Measurements from ENCODE around the gene TAAR2.
"Not testable (repeated sequence)": the region's sequence is repeated elsewhere in the genome, so short reads cannot be mapped to it uniquely, and the experiment has no call there.

Gene TAAR2

DNA sequence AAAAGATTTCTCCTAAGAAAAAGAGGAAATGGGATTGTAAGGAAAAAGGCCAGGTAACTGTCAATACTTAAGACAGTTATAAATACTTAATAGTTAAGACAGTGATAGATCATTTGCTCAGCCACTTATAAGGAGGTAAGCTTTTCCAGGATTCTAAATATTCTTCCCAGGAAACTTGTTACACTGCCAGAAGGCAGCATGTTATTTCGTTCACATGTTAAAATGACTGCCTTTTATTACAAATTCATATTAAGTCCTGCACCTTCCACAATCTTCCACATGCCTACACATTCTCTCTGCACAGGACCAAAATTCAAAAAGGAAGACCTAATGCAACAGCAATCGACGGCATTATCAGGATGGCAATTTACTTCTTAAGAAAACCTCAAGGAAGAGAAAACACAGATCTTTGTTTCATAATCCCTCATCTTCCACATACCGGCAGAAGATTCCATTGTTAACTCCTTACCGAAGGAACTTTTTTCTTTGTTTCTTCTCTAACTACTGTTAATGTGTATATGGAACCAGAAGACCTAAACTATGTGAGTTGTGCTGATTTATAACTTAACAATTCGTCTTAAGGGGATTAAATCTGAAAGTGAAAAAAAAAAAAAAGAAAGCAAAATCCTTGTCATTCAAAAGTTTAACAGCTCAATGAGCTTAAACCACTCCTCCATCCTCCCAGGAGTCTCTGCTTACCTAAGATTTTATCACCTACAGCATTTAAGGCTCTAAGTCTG lies 799 bp downstream of the TAAR2 start:
- in situ Hi-C loops (cut with MboI; ENCODE audit: low pct_unique_long_range_greater_than_20kb, low sequenced_read_pairs): no loop called here

DNA sequence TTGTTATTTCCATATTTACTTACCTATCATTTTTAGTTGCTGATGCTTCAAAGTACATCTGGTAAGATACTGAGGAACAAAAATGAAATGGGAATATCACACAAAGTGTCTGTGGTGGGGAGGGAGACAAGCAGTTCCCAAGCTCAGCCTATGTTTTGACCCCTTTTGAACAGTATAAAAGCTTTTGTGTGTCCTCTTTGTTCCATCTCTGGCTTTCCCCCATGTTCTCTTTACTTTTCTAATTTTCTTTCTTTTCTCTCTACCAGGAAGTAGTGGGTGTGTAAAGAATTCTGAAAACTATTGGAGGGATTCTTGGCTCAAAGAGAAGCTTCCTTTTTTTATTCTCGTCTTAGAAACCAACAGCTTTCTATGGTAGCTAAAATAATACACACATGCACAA lies 7.4 kb downstream of the TAAR2 start:
- DNase-seq: no peak
- in situ Hi-C loops (cut with MboI; ENCODE audit: low pct_unique_long_range_greater_than_20kb, low sequenced_read_pairs): no loop called here

More for the DNA sequence above, 799 bp downstream of the TAAR2 start:
- DNase-seq: no peak

DNA sequence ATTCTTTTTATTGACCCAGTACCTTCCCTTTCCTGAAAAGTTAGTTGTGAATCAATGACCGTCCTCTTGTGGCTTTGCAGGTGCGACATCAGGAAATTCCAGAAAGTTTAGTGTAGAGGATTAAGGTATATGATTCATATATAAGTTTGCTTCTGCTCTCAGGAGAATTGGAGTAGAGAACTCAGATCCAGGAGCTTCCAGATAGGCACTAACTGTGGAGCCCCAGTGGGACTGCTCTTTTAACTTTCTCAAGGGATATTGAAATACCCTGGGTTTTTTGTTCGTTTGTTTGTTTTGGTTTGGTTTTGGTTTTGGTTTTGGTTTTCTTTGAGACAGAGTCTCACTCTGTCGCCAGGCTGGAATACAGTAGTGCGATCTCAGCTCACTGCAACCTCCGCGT lies 9.5 kb downstream of the TAAR2 start:
- no peak for DNase-seq
- in situ Hi-C loops (cut with MboI; ENCODE audit: low pct_unique_long_range_greater_than_20kb, low sequenced_read_pairs): no loop called here

DNA sequence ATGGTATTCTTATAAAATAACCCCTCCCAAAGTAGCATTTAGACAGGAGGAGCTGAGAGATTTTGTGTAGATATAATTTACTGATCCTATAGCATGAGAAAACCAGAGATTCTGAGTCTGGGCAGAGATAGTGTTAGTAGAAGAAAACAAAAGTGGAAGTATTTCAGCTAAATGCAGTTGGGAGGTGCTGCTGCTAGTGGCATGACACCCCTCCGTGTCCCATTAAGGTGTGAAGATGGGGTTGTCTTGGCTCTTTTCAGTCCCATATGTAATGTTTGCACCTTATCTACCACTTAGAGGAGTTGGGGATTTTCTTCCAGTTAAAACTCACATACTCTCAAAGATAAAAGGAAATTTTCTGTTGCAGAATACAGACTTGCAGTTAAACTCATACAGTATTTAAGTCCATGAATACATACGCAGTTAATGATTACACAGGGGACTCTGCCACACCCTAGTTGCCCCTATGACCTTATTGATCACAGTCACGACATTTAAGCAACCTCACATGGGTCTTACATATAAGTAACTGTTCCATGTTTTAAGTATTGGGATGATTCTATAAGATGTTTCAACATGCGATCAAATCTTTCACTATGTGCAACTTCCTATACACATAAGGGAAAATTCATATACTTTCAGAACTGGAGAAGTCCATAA lies 11.5 kb downstream of the TAAR2 start:
- no peak for DNase-seq
- in situ Hi-C loops (cut with MboI; ENCODE audit: low pct_unique_long_range_greater_than_20kb, low sequenced_read_pairs): no loop called here

DNA sequence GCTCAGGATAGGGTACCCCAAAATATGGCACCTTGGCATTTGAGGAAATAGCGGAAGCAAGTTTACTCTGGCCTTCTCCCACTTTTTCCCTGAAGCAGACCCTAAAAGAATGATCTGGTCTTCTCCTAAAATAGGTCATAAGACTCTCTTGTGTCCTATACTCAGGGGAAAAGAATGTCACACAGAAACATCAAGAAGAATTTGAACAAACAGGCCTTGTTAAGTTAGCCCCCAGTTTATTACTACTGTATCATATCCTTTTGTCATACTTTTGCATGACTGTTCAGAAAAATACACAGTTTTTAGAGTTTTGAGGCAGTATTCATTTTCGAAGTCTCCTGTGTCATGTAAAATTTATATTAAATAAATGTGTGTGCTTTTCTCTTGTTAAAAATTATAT lies 12.5 kb downstream of the TAAR2 start:
- no peak for DNase-seq
- in situ Hi-C loops (cut with MboI; ENCODE audit: low pct_unique_long_range_greater_than_20kb, low sequenced_read_pairs): no loop called here

DNA sequence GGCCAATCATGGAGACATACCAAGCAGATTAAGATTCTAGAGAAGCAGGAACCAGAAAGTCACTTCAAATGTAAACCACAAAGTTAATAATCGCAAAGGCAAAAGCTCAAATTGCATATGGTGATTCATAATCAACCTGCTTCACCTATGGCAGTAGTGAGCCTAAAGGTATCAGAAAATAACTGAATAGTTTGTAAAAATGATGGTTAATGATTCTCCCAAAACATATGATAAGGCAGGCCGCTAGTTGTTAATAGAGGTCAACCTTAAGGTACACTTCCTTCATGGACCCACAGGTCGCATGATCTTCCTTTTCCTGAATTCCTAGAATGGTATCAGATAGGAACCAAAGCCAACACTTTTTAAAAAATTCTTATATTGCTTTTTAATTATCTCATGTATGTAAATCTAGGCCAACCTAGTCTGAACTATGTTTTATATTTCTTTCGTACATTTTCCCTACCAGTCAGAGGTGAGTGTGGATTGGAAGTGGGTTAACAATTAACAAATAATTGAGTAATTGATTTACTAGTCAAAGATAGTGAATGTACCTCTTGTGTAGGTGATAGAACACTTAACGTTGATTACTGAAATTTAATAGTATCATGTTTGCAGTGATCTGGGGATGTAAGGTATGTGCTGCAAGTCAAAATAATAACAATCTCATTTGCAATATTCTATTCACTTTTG lies 16.4 kb downstream of the TAAR2 start:
- in situ Hi-C loops (cut with MboI; ENCODE audit: low pct_unique_long_range_greater_than_20kb, low sequenced_read_pairs): no loop called here
- DNase-seq: no peak

DNA sequence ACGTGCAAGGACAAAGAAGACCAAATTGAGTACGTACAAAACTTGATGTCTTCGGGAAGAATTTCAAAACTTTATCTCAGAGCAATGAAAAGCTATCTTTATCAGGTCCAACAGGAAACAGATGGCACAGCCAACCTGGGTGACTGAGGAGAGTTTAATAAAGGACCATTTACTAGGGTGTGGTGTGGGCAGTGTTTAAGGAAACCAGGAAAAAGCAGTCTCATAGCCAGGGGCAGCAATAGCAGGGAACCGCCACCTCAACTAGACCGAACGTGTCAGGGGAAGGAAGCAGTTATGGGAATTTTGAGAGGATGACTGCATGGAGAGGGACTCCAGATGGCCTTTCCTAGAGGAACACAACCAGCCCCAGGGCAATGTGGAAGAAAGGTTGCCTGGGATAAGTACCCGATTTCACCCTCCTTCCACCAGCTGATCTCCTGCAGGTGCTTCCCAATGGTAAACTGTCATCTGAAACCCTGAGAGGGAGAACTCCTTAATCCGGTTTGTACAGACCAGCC lies 19.4 kb downstream of the TAAR2 start:
- in situ Hi-C loops (cut with MboI; ENCODE audit: low pct_unique_long_range_greater_than_20kb, low sequenced_read_pairs): no loop called here
- no peak for DNase-seq

DNA sequence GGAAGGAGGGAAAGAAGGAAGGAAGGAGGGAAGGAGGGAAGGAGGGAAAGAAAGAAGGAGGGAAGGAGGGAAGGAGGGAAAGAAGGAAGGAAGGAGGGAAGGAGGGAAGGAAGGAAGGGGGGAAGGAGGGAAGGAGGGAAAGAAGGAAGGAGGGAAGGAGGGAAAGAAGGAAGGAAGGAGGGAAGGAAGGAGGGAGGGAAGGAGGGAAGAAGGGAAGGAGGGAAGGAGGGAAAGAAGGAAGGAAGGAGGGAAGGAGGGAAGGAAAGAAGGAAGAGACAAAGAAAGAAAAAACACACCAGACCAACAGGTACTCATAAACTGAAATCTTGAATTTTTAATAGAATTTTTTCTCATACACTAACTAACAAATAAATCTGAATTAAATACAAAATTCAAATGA lies 23.2 kb downstream of the TAAR2 start:
- DNase-seq; in situ Hi-C loops (cut with MboI; ENCODE audit: low pct_unique_long_range_greater_than_20kb, low sequenced_read_pairs): not testable (repeated sequence)

DNA sequence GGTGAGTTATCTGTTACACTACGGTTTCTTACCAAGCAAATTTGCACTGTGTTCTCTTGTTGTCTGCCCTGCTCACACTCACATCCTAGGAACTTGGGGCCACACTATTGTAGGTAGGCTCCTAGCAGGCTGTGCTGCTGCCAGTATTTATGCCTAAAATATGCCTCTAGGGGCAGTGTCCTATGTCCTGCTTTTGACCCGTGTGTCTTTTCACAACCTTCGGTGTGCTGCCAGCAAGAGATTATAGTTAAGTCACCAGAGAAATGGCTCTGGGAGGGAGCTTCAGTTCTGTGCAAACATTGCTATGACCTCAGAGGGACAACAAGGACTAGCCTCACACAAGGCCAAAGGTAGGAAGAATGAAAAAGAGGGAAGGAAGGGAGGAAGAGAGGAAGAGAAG lies 25.6 kb downstream of the TAAR2 start:
- peak; percentile 10 for DNase-seq
- in situ Hi-C loops (cut with MboI; ENCODE audit: low pct_unique_long_range_greater_than_20kb, low sequenced_read_pairs): no loop called here

DNA sequence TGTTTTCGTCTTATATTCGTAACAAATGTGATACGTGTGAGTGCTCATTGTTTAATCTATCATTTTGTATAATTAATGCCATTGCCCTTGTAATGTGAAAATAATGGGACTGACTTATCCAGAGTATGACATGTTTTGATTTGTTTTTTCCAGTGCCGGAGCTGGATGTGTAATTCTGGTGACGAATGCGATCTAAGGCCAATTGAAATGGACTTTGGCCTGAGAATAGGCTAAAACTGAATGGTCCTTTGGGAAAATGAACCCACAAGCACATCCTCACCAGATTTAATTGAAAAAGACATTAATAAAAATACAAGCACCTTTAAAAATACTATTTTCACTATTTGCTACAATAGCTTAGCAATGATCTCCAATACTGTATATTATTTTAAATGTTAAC lies 27.9 kb downstream of the TAAR2 start:
- in situ Hi-C loops (cut with MboI; ENCODE audit: low pct_unique_long_range_greater_than_20kb, low sequenced_read_pairs): no loop called here
- no peak for DNase-seq

DNA sequence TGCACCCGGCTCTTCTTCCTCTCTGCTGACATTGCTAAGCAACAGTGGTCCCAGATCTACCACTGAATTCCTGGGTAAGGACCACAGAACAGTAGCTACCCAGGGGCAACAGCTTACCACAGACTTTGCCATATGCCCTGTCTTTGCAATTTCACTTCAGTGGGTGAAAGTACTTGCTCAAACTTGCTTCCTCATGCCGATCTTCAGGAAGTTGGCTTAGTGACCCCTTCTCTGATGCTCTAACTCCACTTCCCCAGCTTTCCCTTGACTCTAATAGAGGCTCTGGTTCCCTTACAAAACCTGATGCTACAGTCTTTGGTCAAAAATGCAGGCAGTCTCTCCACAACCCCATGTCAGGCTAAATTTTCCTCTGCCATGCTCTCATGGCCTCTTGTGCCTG lies 31.2 kb downstream of the TAAR2 start:
- DNase-seq: no peak

DNA sequence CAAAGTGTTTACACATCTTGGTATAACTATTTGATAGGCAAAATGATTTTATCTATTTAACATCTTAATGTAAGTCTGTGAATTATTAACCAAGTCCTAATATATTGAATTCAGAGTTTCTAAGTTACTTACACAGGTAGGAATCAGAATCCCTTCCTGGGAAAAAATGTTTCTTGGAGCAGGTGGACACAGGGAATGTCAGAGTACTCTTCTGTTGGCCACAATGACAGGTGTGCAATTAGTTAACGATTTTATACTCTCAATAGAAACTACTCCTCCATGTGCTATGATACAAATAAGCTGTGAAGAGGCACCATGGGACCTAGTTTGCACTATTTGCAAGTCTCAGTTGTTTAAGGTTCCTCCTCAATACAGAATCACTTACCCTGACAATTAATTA lies 33.7 kb downstream of the TAAR2 start:
- no peak for DNase-seq
- in situ Hi-C loops (cut with MboI; ENCODE audit: low pct_unique_long_range_greater_than_20kb, low sequenced_read_pairs): no loop called here

More for the DNA sequence above, 31.2 kb downstream of the TAAR2 start:
- in situ Hi-C loops (cut with MboI; ENCODE audit: low pct_unique_long_range_greater_than_20kb, low sequenced_read_pairs): no loop called here

DNA sequence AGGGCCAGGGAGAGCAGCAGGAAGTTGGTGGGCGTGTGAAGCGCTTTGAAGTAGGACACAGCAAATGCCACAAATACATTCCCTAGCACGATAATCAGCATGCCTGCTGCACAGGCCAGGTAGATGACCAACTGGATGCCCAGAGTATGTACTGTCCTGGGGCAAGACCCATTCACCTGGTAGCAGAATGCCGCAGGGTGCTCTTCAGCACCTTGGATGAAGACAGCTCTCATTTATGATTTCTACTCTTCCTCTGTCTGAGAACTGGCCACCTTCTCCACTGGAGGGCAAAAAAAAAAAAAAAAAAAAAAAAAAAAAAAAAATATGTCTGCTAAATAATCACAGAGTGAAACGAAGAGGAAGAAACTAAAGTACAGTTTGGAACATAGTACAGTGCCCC lies 34.6 kb downstream of the TAAR2 start, which contains the start of gene TAAR5:
TSS of gene TAAR5 (minus strand) at position 288 of the 400 bp plus-strand sequence. CDS start at position 233, 55 bp downstream.
- in situ Hi-C loops (cut with MboI; ENCODE audit: low pct_unique_long_range_greater_than_20kb, low sequenced_read_pairs): no loop called here
- DNase-seq: no peak

DNA sequence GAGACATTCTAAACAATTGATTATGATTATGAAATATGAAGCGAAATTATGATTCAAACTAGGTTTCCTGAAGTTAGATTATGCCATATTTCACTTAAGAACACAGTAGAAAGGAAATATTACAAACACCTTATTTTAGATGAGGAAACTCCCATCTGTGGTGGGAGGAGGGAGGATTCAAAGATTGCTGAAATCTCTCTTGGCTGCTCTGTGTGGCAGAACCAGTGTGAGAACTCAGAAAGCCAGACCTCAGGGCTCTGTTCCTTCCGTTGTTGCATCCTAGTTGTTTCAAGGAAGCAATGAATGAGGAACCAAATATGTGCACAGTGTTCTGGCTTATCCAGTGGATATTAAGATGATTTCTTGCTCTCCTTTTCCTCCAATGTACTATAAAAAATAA lies 36.7 kb downstream of the TAAR2 start:
- in situ Hi-C loops (cut with MboI; ENCODE audit: low pct_unique_long_range_greater_than_20kb, low sequenced_read_pairs): no loop called here
- DNase-seq: no peak

DNA sequence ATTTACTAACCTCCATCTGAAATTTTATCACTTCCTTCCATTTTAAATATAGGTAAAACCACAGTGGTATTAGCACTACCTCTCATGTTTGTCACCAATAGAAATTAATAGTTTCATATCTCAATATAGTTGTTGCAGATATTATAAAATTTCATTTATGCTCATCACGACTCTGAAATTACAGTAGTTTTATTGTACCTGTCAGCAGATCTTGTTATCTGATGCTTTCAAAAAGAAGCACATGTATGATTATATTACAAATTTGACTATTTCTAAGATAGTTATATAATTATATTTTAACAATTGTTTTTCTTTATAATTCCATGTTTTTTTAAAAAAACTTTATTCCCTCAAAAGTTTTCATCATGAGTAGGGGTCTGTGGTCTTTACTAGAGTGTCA lies 39.4 kb downstream of the TAAR2 start:
- in situ Hi-C loops (cut with MboI; ENCODE audit: low pct_unique_long_range_greater_than_20kb, low sequenced_read_pairs): no loop called here
- no peak for DNase-seq

DNA sequence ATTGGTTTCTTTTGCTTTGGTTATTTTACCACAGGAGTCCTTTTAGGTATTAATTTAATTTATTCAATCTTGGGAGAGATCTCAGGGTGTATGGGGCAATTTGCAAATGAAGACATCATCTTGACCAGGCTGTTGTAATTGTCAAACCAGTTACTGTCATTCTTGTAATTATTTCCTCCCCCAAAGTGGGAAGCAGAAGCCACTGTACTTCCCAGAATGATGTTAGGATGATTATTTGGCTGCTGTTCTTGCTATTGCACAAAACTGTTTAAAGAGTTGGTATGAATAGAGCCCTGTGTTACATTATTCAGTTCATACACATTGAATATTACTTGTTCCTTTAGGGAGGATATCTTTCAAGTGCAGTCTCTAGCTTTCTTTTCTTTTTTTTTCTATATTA lies 52.3 kb downstream of the TAAR2 start:
- in situ Hi-C loops (cut with MboI; ENCODE audit: low pct_unique_long_range_greater_than_20kb, low sequenced_read_pairs): no loop called here
- no peak for DNase-seq

DNA sequence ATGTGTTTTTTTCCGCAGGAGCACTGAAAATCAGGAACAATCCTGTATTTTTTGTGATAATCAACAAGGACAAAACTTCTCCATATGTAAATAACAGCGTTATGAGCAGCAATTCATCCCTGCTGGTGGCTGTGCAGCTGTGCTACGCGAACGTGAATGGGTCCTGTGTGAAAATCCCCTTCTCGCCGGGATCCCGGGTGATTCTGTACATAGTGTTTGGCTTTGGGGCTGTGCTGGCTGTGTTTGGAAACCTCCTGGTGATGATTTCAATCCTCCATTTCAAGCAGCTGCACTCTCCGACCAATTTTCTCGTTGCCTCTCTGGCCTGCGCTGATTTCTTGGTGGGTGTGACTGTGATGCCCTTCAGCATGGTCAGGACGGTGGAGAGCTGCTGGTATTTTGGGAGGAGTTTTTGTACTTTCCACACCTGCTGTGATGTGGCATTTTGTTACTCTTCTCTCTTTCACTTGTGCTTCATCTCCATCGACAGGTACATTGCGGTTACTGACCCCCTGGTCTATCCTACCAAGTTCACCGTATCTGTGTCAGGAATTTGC lies 53.8 kb downstream of the TAAR2 start, which contains the start of gene TAAR6:
TSS of gene TAAR6 (plus strand) at position 102 of the 557 bp plus-strand sequence. CDS start at position 102, 0 bp downstream.
- in situ Hi-C loops (cut with MboI; ENCODE audit: low pct_unique_long_range_greater_than_20kb, low sequenced_read_pairs): no loop called here
- DNase-seq: no peak

DNA sequence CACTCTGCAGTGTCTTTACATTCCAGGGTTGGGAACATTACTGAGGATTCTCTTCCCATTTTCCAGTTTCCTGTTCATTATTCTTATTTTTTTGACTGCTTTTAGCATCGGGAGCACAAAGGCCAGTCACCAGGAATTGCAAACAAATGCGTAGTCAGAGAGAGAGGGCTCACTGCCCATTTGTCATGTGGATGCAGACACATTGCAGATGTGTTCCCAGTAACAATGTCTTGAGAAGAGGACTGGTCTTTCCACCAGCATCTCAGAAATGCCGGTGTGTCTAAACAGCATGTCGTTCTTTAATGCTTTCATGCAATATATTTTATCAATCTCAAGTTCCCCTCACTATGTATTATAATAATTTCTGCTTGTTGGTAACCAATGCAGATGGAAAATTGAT lies 54.9 kb downstream of the TAAR2 start:
- no peak for DNase-seq
- in situ Hi-C loops (cut with MboI; ENCODE audit: low pct_unique_long_range_greater_than_20kb, low sequenced_read_pairs): no loop called here

DNA sequence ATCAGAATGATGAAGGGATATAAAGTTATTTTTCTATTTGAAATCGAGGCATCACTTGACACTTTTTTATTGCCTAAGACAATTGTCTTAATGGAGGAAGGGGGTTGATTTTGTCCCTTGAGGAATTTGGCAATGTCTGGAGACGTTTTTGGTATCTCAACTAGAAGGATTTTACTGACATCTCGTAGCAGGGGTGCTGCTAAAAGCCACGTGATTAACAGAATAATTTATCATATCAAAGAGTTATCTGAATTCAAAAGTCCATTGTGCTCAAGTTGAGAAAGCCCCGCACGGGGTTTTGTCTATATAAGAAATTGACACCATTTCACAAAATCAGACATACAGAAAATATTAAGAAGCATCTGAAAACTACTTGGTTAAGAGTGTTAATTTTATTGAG lies 55.5 kb downstream of the TAAR2 start:
- DNase-seq: no peak
- in situ Hi-C loops (cut with MboI; ENCODE audit: low pct_unique_long_range_greater_than_20kb, low sequenced_read_pairs): no loop called here

DNA sequence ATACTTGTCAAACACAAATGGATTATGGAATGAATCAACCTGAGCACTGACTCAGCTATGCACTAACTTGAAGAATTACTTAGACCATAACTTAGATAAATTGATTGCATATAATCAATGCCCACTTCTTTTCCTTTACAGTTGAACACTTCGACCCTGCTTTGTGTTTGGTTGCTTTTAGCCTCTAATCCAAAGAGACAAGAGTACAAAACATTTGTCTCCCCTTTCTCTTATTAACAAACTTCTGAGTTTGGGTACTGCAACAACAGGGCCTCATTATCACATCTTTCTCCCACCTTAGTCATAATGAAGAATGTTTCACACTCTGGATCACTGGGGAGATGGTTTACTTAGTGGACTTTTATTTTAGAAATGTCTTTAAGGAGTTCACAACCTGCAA lies 56.5 kb downstream of the TAAR2 start:
- in situ Hi-C loops (cut with MboI; ENCODE audit: low pct_unique_long_range_greater_than_20kb, low sequenced_read_pairs): no loop called here
- DNase-seq: no peak
